OCI-LY7 (cell line): Measurements from ENCODE around the gene ZCWPW2. TPM values are rescaled to one million over a fixed set of nuclear protein-coding genes. Genes with fewer than 3 reads are reported as not detected.

Experiments
- BruUV-seq: library from RNA; stranded (reverse); fragments of 400-500 nt; replicated peaks from 2 replicates; lab custom pipeline; 2021; lab: Mats Ljungman, UMichigan
- CTCF ChIA-PET: fragments of 300-600 bp; sonication (Branson Sonifier 250); formaldehyde crosslinking; loops from one replicate; lab custom pipeline; 2022; ENCODE audit warnings: antibody characterized with exemption; ENCODE audit not compliant: unreplicated experiment; lab: Charles Lee
- POLR2A ChIA-PET: fragments of 300-600 bp; sonication (Branson Sonifier 250); formaldehyde crosslinking; loops from one replicate; lab custom pipeline; 2022; ENCODE audit warnings: antibody characterized with exemption; lab: Charles Lee
- DNase-seq: peaks from one replicate; pipeline ENCODE4 v3.0.0-alpha.2; 2015; ENCODE audit warnings: low spot score
- H2AFZ ChIP-seq: fragments of 200-600 bp; sonication (generic), shearing (Covaris generic); 2 replicates; pipeline ENCODE4 v1.6.1; 2014; ENCODE audit warnings: mild to moderate bottlenecking, antibody characterized with exemption, low read length, moderate library complexity
- H3K27ac ChIP-seq: fragments of 200-600 bp; sonication (generic); 2 replicates; pipeline ENCODE4 v1.5.1; 2014; ENCODE audit warnings: mixed run types, low read depth, mild to moderate bottlenecking, moderate library complexity, low read length, inconsistent platforms; ENCODE audit not compliant: poor library complexity, severe bottlenecking
- H3K36me3 ChIP-seq: fragments of 200-600 bp; sonication (generic); 2 replicates; pipeline ENCODE4 v1.6.1; 2014; ENCODE audit warnings: mild to moderate bottlenecking, antibody characterized with exemption, low read length, moderate library complexity, mixed read lengths; ENCODE audit not compliant: insufficient read depth
- H3K4me1 ChIP-seq: fragments of 200-600 bp; sonication (generic); 2 replicates; pipeline ENCODE4 v1.5.1; 2014; ENCODE audit warnings: mild to moderate bottlenecking, low read length; ENCODE audit not compliant: insufficient read depth, poor library complexity, severe bottlenecking
- H3K4me2 ChIP-seq: fragments of 200-600 bp; sonication (generic); 2 replicates; pipeline ENCODE4 v1.6.1; 2014; ENCODE audit warnings: mild to moderate bottlenecking, low read length
- H3K4me3 ChIP-seq: fragments of 200-600 bp; sonication (generic); 2 replicates; pipeline ENCODE4 v1.5.1; 2014; ENCODE audit warnings: mild to moderate bottlenecking, low read depth, low read length; ENCODE audit not compliant: poor library complexity, severe bottlenecking
- H3K79me2 ChIP-seq: fragments of 200-600 bp; sonication (generic); 2 replicates; pipeline ENCODE4 v1.6.1; 2016; ENCODE audit warnings: low read depth, mild to moderate bottlenecking, low read length, moderate library complexity, mixed read lengths; ENCODE audit not compliant: insufficient read depth
- H3K9me2 ChIP-seq: fragments of 200-600 bp; sonication (generic); 2 replicates; pipeline ENCODE4 v1.6.1; 2016; ENCODE audit warnings: mild to moderate bottlenecking, low read length, mixed read lengths; ENCODE audit not compliant: insufficient read depth
- H3K9me3 ChIP-seq: fragments of 200-600 bp; sonication (generic); 2 replicates; pipeline ENCODE4 v1.6.1; 2014; ENCODE audit warnings: mild to moderate bottlenecking, mixed run types, low read length, mixed read lengths
- H4K20me1 ChIP-seq: fragments of 200-600 bp; sonication (generic); 2 replicates; pipeline ENCODE4 v1.6.1; 2014; ENCODE audit warnings: mild to moderate bottlenecking, antibody characterized with exemption, low read length, moderate library complexity, mixed read lengths; ENCODE audit not compliant: insufficient read depth
- CTCF ChIP-seq: fragments of 200-600 bp; sonication (generic); conservative IDR thresholded peaks from 2 replicates; pipeline ENCODE4 v1.5.1; 2014; ENCODE audit warnings: mild to moderate bottlenecking, antibody characterized with exemption, low read length, moderate library complexity, mixed read lengths
- EZH2phosphoT487 ChIP-seq: fragments of 200-600 bp; sonication (generic); IDR thresholded peaks from 2 replicates; pipeline ENCODE4 v1.6.1; 2018; ENCODE audit warnings: low read depth, borderline replicate concordance, mild to moderate bottlenecking, mixed run types, antibody characterized with exemption, low read length, moderate library complexity, mixed read lengths
- intact Hi-C: fragments of 100-400 bp; cut with micrococcal nuclease; formaldehyde crosslinking; loops from one replicate; pipeline ENCODE4 v1.10.0; 2022; ENCODE audit not compliant: unreplicated experiment
- total RNA-seq, 2 experiments: library from RNA; depleted of rRNA in 1 of 2; stranded (reverse); fragments of >200 nt in 1 of 2; shearing (Covaris generic) in 1 of 2; gene quantifications; 2 replicates each; pipeline ENCODE4 v1.2.3, GENCODE V29; 2014 to 2022

Gene ZCWPW2
- total RNA-seq, 2 experiments from 2014 or later, result 0.32 TPM; not detected in 1

- Histone ChIP-seq H3K79me2 (no peaks in the 10 kb centered on the region), H3K36me3 (no peaks in the 10 kb centered on the region), H3K4me3 (no peak overlapping the region), H3K9me2 (no peaks in the 10 kb centered on the region), H4K20me1 (no peaks in the 10 kb centered on the region), H2AFZ (no peak overlapping the region), H3K27ac (no peak overlapping the region), H3K4me2 (no peak overlapping the region), H3K9me3 (no peaks in the 10 kb centered on the region), H3K4me1 (no peaks in the 10 kb centered on the region)
- TF ChIP-seq EZH2phosphoT487 (no peak), CTCF (no peak)
- intact Hi-C loops, result no loop called here
- DNase-seq, result no peak
- no TSS peak for BruUV-seq
- POLR2A ChIA-PET, result interaction anchor here (0.6 kb wide), 1 partner anchor 1748 kb away, joined by 3 read pairs; no protein-coding TSS in a partner anchor
- CTCF ChIA-PET, result no interaction called here
Observed at GRCh38 chr3:28300345-28300962, 48.1 kb upstream of the ZCWPW2 start.

- H3K9me3 ChIP-seq, result no peaks in the 10 kb centered on the region
- no peaks in the 10 kb centered on the region for H3K9me2 ChIP-seq
- no peaks in the 10 kb centered on the region for H4K20me1 ChIP-seq
- TF ChIP-seq EZH2phosphoT487 (no peak), CTCF (no peak)
- ChIA-PET CTCF (no interaction called here), POLR2A (no interaction called here)
- DNase-seq, result no peak
- no peaks in the 10 kb centered on the region for H3K36me3 ChIP-seq
- intact Hi-C loops, result no loop called here
- H3K4me3 ChIP-seq, result no peak overlapping the region
- no TSS peak for BruUV-seq
- no peak overlapping the region for H3K27ac ChIP-seq
- no peaks in the 10 kb centered on the region for H3K79me2 ChIP-seq
- no peaks in the 10 kb centered on the region for H3K4me1 ChIP-seq
- no peak overlapping the region for H2AFZ ChIP-seq
- H3K4me2 ChIP-seq, result no peak overlapping the region
Observed at GRCh38 chr3:28301688-28302087, 46.8 kb upstream of the ZCWPW2 start.

- H3K4me2 ChIP-seq, result no peak overlapping the region
- no peak overlapping the region for H3K27ac ChIP-seq
- POLR2A ChIA-PET, result interaction anchor here (0.6 to 1.2 kb wide), 4 partner anchors 10 to 22 kb away, joined by 3 to 4 read pairs (median 4); no protein-coding TSS in a partner anchor
Observed at GRCh38 chr3:28308196-28308595, 40.3 kb upstream of the ZCWPW2 start.

More at GRCh38 chr3:28308196-28308595, 40.3 kb upstream of the ZCWPW2 start:
- no peak for DNase-seq
- Histone ChIP-seq H4K20me1 (no peaks in the 10 kb centered on the region), H3K9me3 (no peaks in the 10 kb centered on the region), H2AFZ (no peak overlapping the region), H3K9me2 (no peaks in the 10 kb centered on the region), H3K4me1 (no peaks in the 10 kb centered on the region), H3K79me2 (no peaks in the 10 kb centered on the region), H3K36me3 (no peaks in the 10 kb centered on the region), H3K4me3 (no peak overlapping the region)
- TF ChIP-seq CTCF, result no peak
- TF ChIP-seq EZH2phosphoT487, result no peak
- no TSS peak for BruUV-seq
- CTCF ChIA-PET, result no interaction called here
- intact Hi-C loops, result no loop called here
